Activated naive CD4-positive, alpha-beta T cell treated with anti-CD3 and anti-CD28 coated beads for 36 hours (primary cell): ENCODE measurements around the gene CLASP1. TPM values are rescaled to one million over a fixed set of nuclear protein-coding genes. Genes with fewer than 3 reads are reported as not detected.

Experiments used
- CTCF ChIA-PET: fragments of 350-600 bp; sonication (Branson Sonifier 250); formaldehyde crosslinking; loops from one replicate; lab custom pipeline; 2021; ENCODE audit warnings: antibody characterized with exemption; lab: Charles Lee
- DNase-seq: peaks from one replicate; pipeline ENCODE4 v3.0.0-alpha.2; 2020
- H3K27ac Mint-ChIP-seq: one replicate; pipeline ENCODE4 v1.8.0; 2021; ENCODE audit warnings: mild to moderate bottlenecking, mixed read lengths
- H3K27me3 Mint-ChIP-seq: one replicate; pipeline ENCODE4 v1.8.0; 2021; ENCODE audit warnings: low read depth, mixed read lengths
- H3K36me3 Mint-ChIP-seq: one replicate; pipeline ENCODE4 v1.8.0; 2021; ENCODE audit warnings: low read depth, mixed read lengths
- H3K4me1 Mint-ChIP-seq: one replicate; pipeline ENCODE4 v1.8.0; 2021; ENCODE audit warnings: low read depth, mixed read lengths
- H3K4me3 Mint-ChIP-seq: one replicate; pipeline ENCODE4 v1.8.0; 2021; ENCODE audit warnings: mild to moderate bottlenecking, moderate library complexity, mixed read lengths
- H3K9me3 Mint-ChIP-seq: one replicate; pipeline ENCODE4 v1.8.0; 2021; ENCODE audit warnings: mixed read lengths
- intact Hi-C: fragments of 100-400 bp; cut with micrococcal nuclease; formaldehyde crosslinking; loops from one replicate; pipeline ENCODE4 v1.15.1; 2023
- total RNA-seq, 2 experiments: library from RNA; stranded (reverse); gene quantifications; one replicate each; pipeline ENCODE4 v1.2.3, GENCODE V29; 2021

The CLASP1 gene
- total RNA-seq, 2 experiments from 2014 or later, result 47.3 to 51.5 TPM

DNA sequence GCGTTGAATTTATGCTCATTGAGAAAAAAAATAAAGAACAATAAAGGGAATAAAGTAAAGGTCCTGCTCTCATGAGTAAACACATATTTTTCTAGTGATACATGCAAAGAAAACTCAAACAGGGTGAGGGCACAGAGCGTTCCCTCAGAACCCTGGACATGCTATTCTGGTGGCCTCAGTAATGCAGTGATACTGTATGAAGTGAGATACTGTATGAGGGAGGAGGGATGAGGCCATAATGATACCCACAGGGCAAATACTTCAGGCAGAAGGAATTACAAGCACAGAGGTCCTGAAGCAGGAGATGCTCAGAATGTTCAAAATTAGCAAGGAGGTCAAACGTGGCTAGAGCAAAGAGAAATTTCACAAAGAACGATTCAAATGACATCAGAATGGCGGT, 147.0 kb downstream of the CLASP1 start:
- H3K27me3 Mint-ChIP-seq, result no peaks in the 10 kb centered on the region
- H3K4me3 Mint-ChIP-seq, result no peak overlapping the region
- H3K4me1 Mint-ChIP-seq, result peaks cover 11% of the 10 kb centered on the region
- DNase-seq, result no peak
- CTCF ChIA-PET, result no interaction called here
- no peak overlapping the region for H3K27ac Mint-ChIP-seq
- peaks cover 7% of the 10 kb centered on the region for H3K9me3 Mint-ChIP-seq
- intact Hi-C loops, result no loop called here
- H3K36me3 Mint-ChIP-seq, result peaks cover 50% of the 10 kb centered on the region

GRCh38 chr2:121501554-121501953, 147.7 kb downstream of the CLASP1 start:
- intact Hi-C loops, result no loop called here
- DNase-seq, result no peak
- H3K9me3 Mint-ChIP-seq, result peaks cover 7% of the 10 kb centered on the region
- H3K4me3 Mint-ChIP-seq, result no peak overlapping the region
- peaks cover 48% of the 10 kb centered on the region for H3K36me3 Mint-ChIP-seq
- no peaks in the 10 kb centered on the region for H3K27me3 Mint-ChIP-seq
- CTCF ChIA-PET, result no interaction called here
- H3K27ac Mint-ChIP-seq, result no peak overlapping the region
- H3K4me1 Mint-ChIP-seq, result peaks cover 11% of the 10 kb centered on the region

GRCh38 chr2:121501031-121501430, 148.2 kb downstream of the CLASP1 start:
- CTCF ChIA-PET, result no interaction called here
- no peaks in the 10 kb centered on the region for H3K27me3 Mint-ChIP-seq
- intact Hi-C loops, result no loop called here

DNA sequence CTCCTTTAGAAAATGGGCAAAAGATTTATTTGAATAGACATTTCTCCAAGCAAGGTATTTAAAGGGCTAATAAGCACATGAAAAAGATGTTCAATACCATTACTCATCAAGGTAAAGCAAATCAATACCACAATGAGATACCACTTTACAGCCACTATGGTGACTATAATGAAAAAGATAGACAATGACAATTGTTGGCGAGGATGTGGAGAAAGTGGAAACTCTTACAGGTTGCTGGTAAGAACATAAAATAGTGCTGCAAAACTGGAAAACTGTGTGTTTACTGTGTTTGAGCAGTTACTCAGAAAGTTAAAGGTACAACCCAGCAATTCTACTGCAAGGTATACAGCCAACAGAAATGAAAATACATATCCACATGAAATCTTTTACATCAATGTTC, 150.5 kb downstream of the CLASP1 start:
- Mint-ChIP-seq H3K27me3 (no peaks in the 10 kb centered on the region), H3K9me3 (peaks cover 7% of the 10 kb centered on the region), H3K27ac (no peak overlapping the region), H3K36me3 (peaks cover 47% of the 10 kb centered on the region), H3K4me1 (peaks cover 15% of the 10 kb centered on the region), H3K4me3 (no peak overlapping the region)
- DNase-seq, result no peak
- CTCF ChIA-PET, result no interaction called here
- intact Hi-C loops, result no loop called here

More at GRCh38 chr2:121501031-121501430, 148.2 kb downstream of the CLASP1 start:
- Mint-ChIP-seq H3K4me1 (peaks cover 11% of the 10 kb centered on the region), H3K4me3 (no peak overlapping the region), H3K27ac (no peak overlapping the region), H3K36me3 (peaks cover 45% of the 10 kb centered on the region), H3K9me3 (peaks cover 7% of the 10 kb centered on the region)
- DNase-seq, result no peak

GRCh38 chr2:121492409-121492808, 156.9 kb downstream of the CLASP1 start:
- no peak for DNase-seq
- H3K27me3 Mint-ChIP-seq, result no peaks in the 10 kb centered on the region

DNA sequence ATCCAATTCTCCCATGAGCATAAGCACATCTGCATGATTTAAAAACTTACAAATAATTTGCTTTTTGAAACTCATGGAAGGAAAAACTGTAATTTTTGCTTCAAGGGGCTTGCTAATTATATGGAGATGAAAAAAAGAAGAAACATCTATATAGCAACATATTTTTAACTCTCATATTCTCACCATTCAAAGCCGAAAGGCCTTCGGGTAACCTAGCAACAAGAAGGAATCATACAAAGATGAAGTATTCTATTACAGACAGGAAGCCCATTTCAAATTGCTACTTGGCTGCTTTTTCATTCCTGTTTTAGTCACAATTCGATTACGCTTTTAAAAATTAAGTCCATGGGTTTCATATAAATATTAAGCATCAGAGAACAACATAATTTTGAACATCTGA, 157.7 kb downstream of the CLASP1 start:
- H3K27me3 Mint-ChIP-seq, result no peaks in the 10 kb centered on the region
- peaks cover 33% of the 10 kb centered on the region for H3K4me1 Mint-ChIP-seq
- DNase-seq, result no peak
- no peak overlapping the region for H3K4me3 Mint-ChIP-seq
- peaks cover 12% of the 10 kb centered on the region for H3K36me3 Mint-ChIP-seq
- intact Hi-C loops, result no loop called here
- no peak overlapping the region for H3K27ac Mint-ChIP-seq
- CTCF ChIA-PET, result no interaction called here
- H3K9me3 Mint-ChIP-seq, result no peaks in the 10 kb centered on the region

More at GRCh38 chr2:121492409-121492808, 156.9 kb downstream of the CLASP1 start:
- Mint-ChIP-seq H3K36me3 (peaks cover 15% of the 10 kb centered on the region), H3K4me1 (peaks cover 33% of the 10 kb centered on the region), H3K27ac (no peak overlapping the region), H3K4me3 (no peak overlapping the region), H3K9me3 (no peaks in the 10 kb centered on the region)
- CTCF ChIA-PET, result no interaction called here
- intact Hi-C loops, result no loop called here

- Mint-ChIP-seq H3K36me3 (peaks cover 7% of the 10 kb centered on the region), H3K27ac (no peak overlapping the region), H3K27me3 (no peaks in the 10 kb centered on the region), H3K4me3 (no peak overlapping the region), H3K4me1 (peaks cover 33% of the 10 kb centered on the region), H3K9me3 (no peaks in the 10 kb centered on the region)
- DNase-seq, result no peak
- CTCF ChIA-PET, result no interaction called here
- intact Hi-C loops, result no loop called here
Observed at GRCh38 chr2:121490584-121491133, 158.6 kb downstream of the CLASP1 start.

GRCh38 chr2:121489911-121490583, 159.2 kb downstream of the CLASP1 start:
- H3K27ac Mint-ChIP-seq, result no peak overlapping the region
- no peaks in the 10 kb centered on the region for H3K9me3 Mint-ChIP-seq
- no peak for DNase-seq
- H3K4me3 Mint-ChIP-seq, result no peak overlapping the region
- H3K27me3 Mint-ChIP-seq, result no peaks in the 10 kb centered on the region
- peaks cover 33% of the 10 kb centered on the region for H3K4me1 Mint-ChIP-seq
- H3K36me3 Mint-ChIP-seq, result peaks cover 7% of the 10 kb centered on the region
- intact Hi-C loops, result loop anchor here (2.0 kb wide), 1 partner anchor 41 kb away; the partner anchor contains the start of gene RNU4ATAC
- CTCF ChIA-PET, result no interaction called here

DNA sequence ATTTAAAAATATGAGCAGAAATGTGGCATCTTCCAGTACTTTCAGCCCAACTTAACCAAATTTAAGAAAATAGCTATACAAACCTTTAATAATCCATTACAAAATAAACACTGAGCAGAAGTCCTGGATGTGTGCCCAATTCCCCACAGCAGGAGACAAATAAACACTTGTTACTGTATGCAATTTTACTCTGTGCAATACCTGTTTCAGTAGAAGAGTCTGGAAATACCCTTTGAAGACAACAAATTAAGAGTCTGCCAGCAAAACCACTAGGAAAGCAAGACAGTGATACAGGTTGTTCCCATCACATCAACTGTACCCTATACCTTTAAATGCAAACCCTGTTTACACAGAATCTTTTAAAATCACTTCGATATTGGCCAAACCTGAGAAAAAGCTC, 160.0 kb downstream of the CLASP1 start:
- DNase-seq, result no peak
- Mint-ChIP-seq H3K9me3 (no peaks in the 10 kb centered on the region), H3K36me3 (peaks cover 9% of the 10 kb centered on the region), H3K27ac (no peak overlapping the region), H3K4me1 (peaks cover 32% of the 10 kb centered on the region), H3K27me3 (no peaks in the 10 kb centered on the region), H3K4me3 (no peak overlapping the region)
- CTCF ChIA-PET, result no interaction called here
- intact Hi-C loops, result loop anchor here (2.0 kb wide), 1 partner anchor 42 kb away; the partner anchor contains the start of gene RNU4ATAC

- H3K4me3 Mint-ChIP-seq, result no peak overlapping the region
- intact Hi-C loops, result no loop called here
- H3K27ac Mint-ChIP-seq, result no peak overlapping the region
- DNase-seq, result no peak
- no peaks in the 10 kb centered on the region for H3K27me3 Mint-ChIP-seq
- H3K4me1 Mint-ChIP-seq, result peaks cover 17% of the 10 kb centered on the region
- CTCF ChIA-PET, result no interaction called here
- H3K36me3 Mint-ChIP-seq, result peaks cover 7% of the 10 kb centered on the region
- H3K9me3 Mint-ChIP-seq, result no peaks in the 10 kb centered on the region
Observed at GRCh38 chr2:121486191-121486790, 163.0 kb downstream of the CLASP1 start.

DNA sequence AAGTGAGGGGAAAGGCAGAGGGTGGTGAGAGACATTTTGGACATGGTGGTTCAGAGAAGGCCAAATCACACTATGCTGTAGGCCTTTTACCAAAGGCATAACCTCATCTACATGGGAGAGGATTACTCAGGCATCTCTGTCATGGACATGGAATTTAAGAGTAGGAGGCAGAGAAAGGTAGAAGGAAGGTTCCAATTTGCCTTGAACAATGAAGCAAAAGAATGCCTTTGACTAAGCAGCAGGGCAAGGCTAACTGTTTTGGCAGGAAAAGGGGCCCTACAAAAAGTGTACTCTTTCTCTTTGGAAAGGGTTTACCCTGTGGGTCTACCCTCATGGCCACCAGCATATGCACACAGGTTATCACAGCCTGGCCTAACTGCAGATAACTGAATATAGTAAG, 164.2 kb downstream of the CLASP1 start:
- CTCF ChIA-PET, result no interaction called here
- no peak for DNase-seq
- H3K27ac Mint-ChIP-seq, result no peak overlapping the region
- no peaks in the 10 kb centered on the region for H3K27me3 Mint-ChIP-seq
- intact Hi-C loops, result no loop called here
- H3K9me3 Mint-ChIP-seq, result no peaks in the 10 kb centered on the region
- H3K4me1 Mint-ChIP-seq, result peaks cover 9% of the 10 kb centered on the region
- peaks cover 7% of the 10 kb centered on the region for H3K36me3 Mint-ChIP-seq
- H3K4me3 Mint-ChIP-seq, result no peak overlapping the region

- Mint-ChIP-seq H3K36me3 (peaks cover 8% of the 10 kb centered on the region), H3K27ac (no peak overlapping the region), H3K4me3 (no peak overlapping the region), H3K27me3 (no peaks in the 10 kb centered on the region), H3K9me3 (no peaks in the 10 kb centered on the region), H3K4me1 (peaks cover 2% of the 10 kb centered on the region)
- intact Hi-C loops, result no loop called here
- CTCF ChIA-PET, result no interaction called here
- no peak for DNase-seq
Observed at GRCh38 chr2:121483846-121484245, 165.4 kb downstream of the CLASP1 start.

- H3K4me3 Mint-ChIP-seq, result no peak overlapping the region
- H3K27me3 Mint-ChIP-seq, result no peaks in the 10 kb centered on the region
- CTCF ChIA-PET, result no interaction called here
- intact Hi-C loops, result no loop called here
- peaks cover 8% of the 10 kb centered on the region for H3K36me3 Mint-ChIP-seq
- H3K27ac Mint-ChIP-seq, result no peak overlapping the region
- DNase-seq, result no peak
- peaks cover 2% of the 10 kb centered on the region for H3K4me1 Mint-ChIP-seq
- H3K9me3 Mint-ChIP-seq, result no peaks in the 10 kb centered on the region
Observed at GRCh38 chr2:121483021-121483420, 166.2 kb downstream of the CLASP1 start.
